ENCODE measurements around the gene HM13. TPM values are rescaled to one million over a fixed set of nuclear protein-coding genes. Genes with fewer than 3 reads are reported as not detected.

Gene HM13
- total and polyA plus RNA-seq, 2 of the 13 experiments (the other 11 are each of a cell fraction or from before 2014, with no cell fraction given) = 118 to 243 TPM

DNA sequence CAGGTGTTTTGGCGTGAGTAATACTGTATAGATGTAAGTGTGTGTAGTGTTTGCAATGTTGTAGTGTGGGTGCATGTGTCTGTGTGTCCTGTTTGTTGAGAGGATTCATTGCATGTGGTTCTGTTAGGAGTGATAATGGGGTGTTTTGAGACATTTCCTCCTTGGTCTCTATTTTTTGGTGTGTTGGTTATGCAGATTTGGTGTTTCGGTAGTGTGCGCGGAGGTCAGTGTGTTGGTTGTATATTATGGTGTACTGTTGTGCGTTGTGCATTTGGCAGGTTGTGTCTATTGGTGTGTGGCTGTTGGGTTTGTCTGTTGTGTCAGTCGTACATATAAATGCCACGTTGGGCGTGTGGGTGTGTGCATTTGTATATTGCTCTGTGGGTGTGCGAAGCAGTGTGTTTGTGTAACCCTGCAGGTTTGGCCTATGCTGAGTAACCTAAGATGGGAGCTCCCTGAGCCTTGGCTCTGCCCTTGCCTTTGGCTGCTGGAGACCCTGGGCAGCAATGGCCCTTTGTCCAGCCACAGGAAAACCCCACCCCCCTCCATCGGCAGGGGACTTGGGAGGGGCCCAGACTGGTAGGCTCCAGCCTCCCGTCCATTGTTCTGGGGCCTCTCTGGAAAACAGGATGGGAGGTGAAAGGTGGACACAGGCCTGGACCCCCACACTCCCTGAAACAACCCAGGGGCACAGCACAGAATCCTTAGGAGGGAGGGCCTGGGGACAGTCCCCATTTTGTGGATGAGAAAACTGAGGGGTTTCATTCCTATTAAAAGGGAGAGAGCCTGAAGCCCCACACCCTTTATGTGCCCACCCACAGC is 80.5 kb downstream of the HM13 start (continued):
- TF ChIP-seq PRDM10 (CRISPR knock-in tag; IDR thresholded peaks at IDR 0.05; ENCODE audit: low read depth) (peak; percentile 93), RAD51 (IDR thresholded peaks at IDR 0.05; ENCODE audit: borderline replicate concordance) (no peak), ZNF775 (CRISPR knock-in tag; IDR thresholded peaks at IDR 0.05; ENCODE audit: borderline replicate concordance) (no peak), ZNF543 (CRISPR knock-in tag; IDR thresholded peaks at IDR 0.05) (peak; percentile 85; the same call in 1 of the 2 replicates), ZNF160 (CRISPR knock-in tag; IDR thresholded peaks at IDR 0.05) (no peak), ERF (CRISPR knock-in tag; IDR thresholded peaks at IDR 0.05) (peak; percentile 83; the same call in 1 of the 2 replicates), TOE1 (CRISPR knock-in tag; IDR thresholded peaks at IDR 0.05) (no peak), ZNF672 (CRISPR knock-in tag; IDR thresholded peaks at IDR 0.05) (peak; percentile 38; the same call in 1 of the 2 replicates), PITX1 (CRISPR knock-in tag; IDR thresholded peaks at IDR 0.05) (0 out of 2 replicates have a peak, but pooled peaks have one; percentile 55), ETV6 (CRISPR knock-in tag; conservative IDR thresholded peaks at IDR 0.05) (no peak), FOXO1 (CRISPR knock-in tag; IDR thresholded peaks at IDR 0.05) (no peak; the same call in 1 of the 2 replicates), KMT2A (CRISPR knock-in tag; IDR thresholded peaks at IDR 0.05) (no peak), HNRNPUL1 (IDR thresholded peaks at IDR 0.05; ENCODE audit: low read depth, low read length) (no peak), KDM5A (IDR thresholded peaks at IDR 0.05; ENCODE audit: borderline replicate concordance, low read length) (no peak; the same call in 1 of the 2 replicates), SCMH1 (CRISPR knock-in tag; IDR thresholded peaks at IDR 0.05; ENCODE audit: borderline replicate concordance) (no peak), TARDBP (CRISPR knock-in tag; IDR thresholded peaks at IDR 0.05) (0 out of 2 replicates have a peak, but pooled peaks have one; percentile 31), ZNF614 (CRISPR knock-in tag; IDR thresholded peaks at IDR 0.05; ENCODE audit: borderline replicate concordance) (peak; percentile 68; the same call in 1 of the 2 replicates), KAT8 (CRISPR knock-in tag; IDR thresholded peaks at IDR 0.05) (peak; percentile 28; the same call in 1 of the 2 replicates), ZNF792 (CRISPR knock-in tag; IDR thresholded peaks at IDR 0.05) (peak; percentile 64)
- TF ChIP-seq, protein P1, sequence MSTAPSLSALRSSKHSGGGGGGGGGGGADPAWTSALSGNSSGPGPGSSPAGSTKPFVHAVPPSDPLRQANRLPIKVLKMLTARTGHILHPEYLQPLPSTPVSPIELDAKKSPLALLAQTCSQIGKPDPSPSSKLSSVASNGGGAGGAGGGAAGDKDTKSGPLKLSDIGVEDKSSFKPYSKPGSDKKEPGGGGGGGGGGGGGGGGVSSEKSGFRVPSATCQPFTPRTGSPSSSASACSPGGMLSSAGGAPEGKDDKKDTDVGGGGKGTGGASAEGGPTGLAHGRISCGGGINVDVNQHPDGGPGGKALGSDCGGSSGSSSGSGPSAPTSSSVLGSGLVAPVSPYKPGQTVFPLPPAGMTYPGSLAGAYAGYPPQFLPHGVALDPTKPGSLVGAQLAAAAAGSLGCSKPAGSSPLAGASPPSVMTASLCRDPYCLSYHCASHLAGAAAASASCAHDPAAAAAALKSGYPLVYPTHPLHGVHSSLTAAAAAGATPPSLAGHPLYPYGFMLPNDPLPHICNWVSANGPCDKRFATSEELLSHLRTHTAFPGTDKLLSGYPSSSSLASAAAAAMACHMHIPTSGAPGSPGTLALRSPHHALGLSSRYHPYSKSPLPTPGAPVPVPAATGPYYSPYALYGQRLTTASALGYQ (CRISPR knock-in tag; IDR thresholded peaks at IDR 0.05) = peak; percentile 42; the same call in 1 of the 2 replicates
- TF ChIP-seq, protein P2, sequence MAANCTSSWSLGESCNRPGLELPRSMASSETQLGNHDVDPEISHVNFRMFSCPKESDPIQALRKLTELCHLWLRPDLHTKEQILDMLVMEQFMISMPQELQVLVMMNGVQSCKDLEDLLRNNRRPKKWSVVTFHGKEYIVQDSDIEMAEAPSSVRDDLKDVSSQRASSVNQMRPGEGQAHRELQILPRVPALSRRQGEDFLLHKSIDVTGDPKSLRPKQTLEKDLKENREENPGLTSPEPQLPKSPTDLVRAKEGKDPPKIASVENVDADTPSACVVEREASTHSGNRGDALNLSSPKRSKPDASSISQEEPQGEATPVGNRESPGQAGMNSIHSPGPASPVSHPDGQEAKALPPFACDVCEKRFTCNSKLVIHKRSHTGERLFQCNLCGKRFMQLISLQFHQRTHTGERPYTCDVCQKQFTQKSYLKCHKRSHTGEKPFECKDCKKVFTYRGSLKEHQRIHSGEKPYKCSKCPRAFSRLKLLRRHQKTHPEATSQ (CRISPR knock-in tag; IDR thresholded peaks at IDR 0.05; ENCODE audit: borderline replicate concordance) = no peak
- TF ChIP-seq, protein P3, sequence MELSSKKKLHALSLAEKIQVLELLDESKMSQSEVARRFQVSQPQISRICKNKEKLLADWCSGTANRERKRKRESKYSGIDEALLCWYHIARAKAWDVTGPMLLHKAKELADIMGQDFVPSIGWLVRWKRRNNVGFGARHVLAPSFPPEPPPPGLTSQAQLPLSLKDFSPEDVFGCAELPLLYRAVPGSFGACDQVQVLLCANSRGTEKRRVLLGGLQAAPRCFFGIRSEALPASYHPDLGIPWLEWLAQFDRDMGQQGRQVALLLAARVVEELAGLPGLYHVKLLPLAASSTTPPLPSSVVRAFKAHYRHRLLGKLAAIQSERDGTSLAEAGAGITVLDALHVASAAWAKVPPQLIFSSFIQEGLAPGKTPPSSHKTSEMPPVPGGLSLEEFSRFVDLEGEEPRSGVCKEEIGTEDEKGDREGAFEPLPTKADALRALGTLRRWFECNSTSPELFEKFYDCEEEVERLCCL (CRISPR knock-in tag; IDR thresholded peaks at IDR 0.05; ENCODE audit: borderline replicate concordance) = no peak

All from HepG2 (cell line).